Kasumi-1 (cell line): Measurements from ENCODE around the gene TRAK1.
A peak's percentile ranks its signal among the peaks of the same experiment; 100 is the strongest.

Experiments used
- DNase-seq, 2 experiments: peaks; one replicate each; lab custom pipeline; 2025; lab: John Stamatoyannopoulos, UW

TRAK1 gene

GRCh38 chr3:42246091-42246490 is 154.9 kb downstream of the TRAK1 start:
- DNase-seq: no peak

GRCh38 chr3:42247576-42248027 is 156.4 kb downstream of the TRAK1 start:
- DNase-seq: peak; percentile 79 to 90

GRCh38 chr3:42250761-42251160 is 159.6 kb downstream of the TRAK1 start:
- DNase-seq: no peak

GRCh38 chr3:42254566-42254965 is 163.4 kb downstream of the TRAK1 start:
- DNase-seq: no peak

- DNase-seq: no peak
These were observed 165.1 kb downstream of the TRAK1 start for GRCh38 chr3:42256135-42256819.

GRCh38 chr3:42257007-42257406 is 165.8 kb downstream of the TRAK1 start:
- no peak for DNase-seq

- no peak for DNase-seq
These were observed 171.4 kb downstream of the TRAK1 start for GRCh38 chr3:42262525-42262924.

- DNase-seq: no peak
These were observed 172.5 kb downstream of the TRAK1 start for GRCh38 chr3:42263354-42264346.

GRCh38 chr3:42264399-42265058 is 173.4 kb downstream of the TRAK1 start:
- DNase-seq: no peak

GRCh38 chr3:42265059-42265991 is 174.2 kb downstream of the TRAK1 start:
- no peak for DNase-seq

- no peak for DNase-seq
These were observed 174.9 kb downstream of the TRAK1 start, which contains the start of gene CCK for GRCh38 chr3:42266085-42266484. Gene CCK (minus strand): TSS chr3:42266185. CDS start chr3:42263630, 2,555 bp downstream.

- DNase-seq: no peak
These were observed 176.7 kb downstream of the TRAK1 start for GRCh38 chr3:42267878-42268277.

- DNase-seq: no peak
These were observed 178.5 kb downstream of the TRAK1 start for GRCh38 chr3:42269647-42270046.

GRCh38 chr3:42270561-42270960 is 179.4 kb downstream of the TRAK1 start:
- DNase-seq: no peak

- no peak for DNase-seq
These were observed 180.6 kb downstream of the TRAK1 start for GRCh38 chr3:42271786-42272185.

- DNase-seq: peak; percentile 66 to 70
These were observed 182.2 kb downstream of the TRAK1 start for GRCh38 chr3:42273361-42273760.

- DNase-seq: no peak
These were observed 183.1 kb downstream of the TRAK1 start for GRCh38 chr3:42274266-42274665.

- DNase-seq: no peak
These were observed 184.1 kb downstream of the TRAK1 start for GRCh38 chr3:42275217-42275616.
